HG02870 (cell line): Measurements from ENCODE around the gene ENO1.
A peak's percentile ranks its signal among the peaks of the same experiment; 100 is the strongest.
"Not testable (repeated sequence)": the region's sequence is repeated elsewhere in the genome, so short reads cannot be mapped to it uniquely, and the experiment has no call there.

ENCODE experiments used
- ATAC-seq: cut with Tn5 transposase; IDR thresholded peaks from one replicate; pipeline ENCODE4 v1.9.1; 2021; ENCODE audit warnings: mild to moderate bottlenecking, moderate library complexity; ENCODE audit not compliant: unreplicated experiment

ENO1 gene

GRCh38 chr1:8897505-8897904, 19.0 kb upstream of the ENO1 start:
- ATAC-seq: not testable (repeated sequence)

GRCh38 chr1:8896775-8897174, 18.3 kb upstream of the ENO1 start:
- ATAC-seq: not testable (repeated sequence)

GRCh38 chr1:8892026-8892425, 13.5 kb upstream of the ENO1 start:
- ATAC-seq: no peak

GRCh38 chr1:8891401-8891800, 12.9 kb upstream of the ENO1 start:
- no peak for ATAC-seq

- ATAC-seq: no peak
These were observed 11.7 kb upstream of the ENO1 start for GRCh38 chr1:8889925-8890785.

- ATAC-seq: no peak
These were observed 10.8 kb upstream of the ENO1 start for GRCh38 chr1:8889103-8889846.

- no peak for ATAC-seq
These were observed 8.1 kb upstream of the ENO1 start for GRCh38 chr1:8886589-8886988.

GRCh38 chr1:8886031-8886524, 7.6 kb upstream of the ENO1 start:
- not testable (repeated sequence) for ATAC-seq

- not testable (repeated sequence) for ATAC-seq
These were observed 5.6 kb upstream of the ENO1 start for GRCh38 chr1:8884105-8884504.

GRCh38 chr1:8883491-8883890, 5.0 kb upstream of the ENO1 start:
- ATAC-seq: no peak

- no peak for ATAC-seq
These were observed 1.6 kb upstream of the ENO1 start for GRCh38 chr1:8879922-8880676.

GRCh38 chr1:8879464-8879921, 1.0 kb upstream of the ENO1 start:
- ATAC-seq: no peak

GRCh38 chr1:8878698-8879463, 395 bp upstream of the ENO1 start:
- peak; percentile 68 for ATAC-seq

GRCh38 chr1:8876087-8876486, 2.4 kb downstream of the ENO1 start:
- ATAC-seq: no peak

GRCh38 chr1:8875216-8875861, 3.1 kb downstream of the ENO1 start:
- no peak for ATAC-seq

GRCh38 chr1:8874230-8875201, 4.0 kb downstream of the ENO1 start:
- no peak for ATAC-seq

GRCh38 chr1:8873506-8874229, 4.8 kb downstream of the ENO1 start:
- no peak for ATAC-seq

- no peak for ATAC-seq
These were observed 5.5 kb downstream of the ENO1 start for GRCh38 chr1:8873001-8873400.
